ENCODE results near the gene MRPL53. TPM values are rescaled to one million over a fixed set of nuclear protein-coding genes. Genes with fewer than 3 reads are reported as not detected.
A peak's percentile ranks its signal among the peaks of the same experiment; 100 is the strongest.
"Not testable (repeated sequence)": the region's sequence is repeated elsewhere in the genome, so short reads cannot be mapped to it uniquely, and the experiment has no call there.

Gene MRPL53
- total RNA-seq, 1 experiment from 2014 or later = 98.1 TPM

DNA sequence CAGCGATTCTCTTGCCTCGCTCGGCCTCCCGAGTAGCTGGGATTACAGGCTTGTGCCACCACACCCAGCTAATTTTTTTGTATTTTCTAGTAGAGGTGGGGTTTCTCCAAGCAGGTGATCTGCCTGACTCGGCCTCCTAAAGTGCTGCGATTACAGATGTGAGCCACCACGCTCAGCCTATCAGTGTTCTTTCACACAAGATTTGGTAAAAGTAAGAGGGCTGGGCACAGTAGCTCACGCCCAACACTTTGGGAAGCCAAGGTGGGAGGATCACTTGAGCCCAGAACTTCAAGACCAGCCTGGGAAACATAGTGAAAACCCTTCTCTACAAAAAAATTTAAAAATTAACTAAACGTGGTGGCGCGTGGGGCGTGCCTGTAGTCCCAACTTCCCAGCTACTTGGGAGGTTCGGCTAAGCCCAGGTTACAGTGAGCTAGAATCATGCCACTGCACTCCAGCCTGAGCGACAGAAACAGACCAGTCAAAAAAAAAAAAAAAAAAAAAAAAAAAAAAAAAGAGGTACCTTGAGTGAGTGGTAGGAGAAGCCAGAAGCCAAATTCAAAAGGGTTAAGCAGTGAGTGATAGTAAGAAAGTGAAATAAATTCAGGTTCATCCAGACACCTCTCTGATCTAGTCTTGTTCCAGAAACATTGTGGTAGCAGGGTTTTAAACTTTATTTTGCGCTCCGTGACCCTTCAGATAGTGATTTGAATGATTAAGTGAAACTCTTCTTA lies 981 bp downstream of the MRPL53 start:
- in situ Hi-C loops (cut with HindIII; ENCODE audit: low pct_unique_long_range_greater_than_20kb, low sequenced_read_pairs) (no loop called here), intact Hi-C loops (cut with micrococcal nuclease; ENCODE audit: unreplicated experiment) (no loop called here)
- CTCF ChIA-PET = no interaction called here

DNA sequence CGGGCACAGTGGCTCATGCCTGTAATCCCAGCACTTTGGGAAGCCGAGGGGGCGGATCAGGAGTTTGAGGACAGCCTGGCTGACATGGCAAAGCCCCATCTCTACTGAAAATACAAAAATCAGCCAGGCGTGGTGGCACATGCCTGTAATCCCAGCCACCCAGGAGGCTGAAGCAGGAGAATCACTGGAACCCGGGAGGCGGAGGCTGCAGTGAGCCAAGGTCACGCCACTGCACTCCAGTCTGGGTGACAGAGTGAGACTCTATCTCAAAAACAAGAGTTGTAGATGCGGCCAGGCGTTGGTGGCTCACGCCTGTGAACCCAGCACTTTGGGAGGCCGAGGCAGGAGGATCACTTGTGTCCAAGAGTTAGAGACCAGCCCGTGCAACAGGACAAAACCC lies 1.7 kb downstream of the MRPL53 start:
- H3K4me1 ChIP-seq (ENCODE audit: control insufficient read depth, insufficient read depth, low read length); H3K4me3 ChIP-seq (ENCODE audit: low read depth in 2 of 2, low read length in 2 of 2); DNase-seq (ENCODE audit: low read depth, low spot score); in situ Hi-C loops (cut with HindIII; ENCODE audit: low pct_unique_long_range_greater_than_20kb, low sequenced_read_pairs); H3K27ac ChIP-seq (ENCODE audit: low read length); intact Hi-C loops (cut with micrococcal nuclease; ENCODE audit: unreplicated experiment); ATAC-seq; BruUV-seq (replicated peaks); H3K36me3 ChIP-seq (ENCODE audit: control insufficient read depth, insufficient read depth, low read length); CTCF ChIA-PET; H3K27me3 ChIP-seq (ENCODE audit: control insufficient read depth, insufficient read depth, low read length); H3K9me3 ChIP-seq (ENCODE audit: control insufficient read depth, insufficient read depth, low read depth, low read length): not testable (repeated sequence)
- POLR2A ChIA-PET = interaction anchor here (0.6 to 0.7 kb wide), 3 partner anchors 16 to 266 kb away, joined by 4 to 9 read pairs (median 8); no protein-coding TSS in a partner anchor

More for the DNA sequence above, 981 bp downstream of the MRPL53 start:
- Histone ChIP-seq H3K36me3 (ENCODE audit: control insufficient read depth, insufficient read depth, low read length) (peaks cover 3% of the 10 kb centered on the region; the same call in 1 of the 2 replicates), H3K27ac (ENCODE audit: low read length) (peak overlapping the region; percentile 95), H3K27me3 (ENCODE audit: control insufficient read depth, insufficient read depth, low read length) (no peaks in the 10 kb centered on the region), H3K4me3 (ENCODE audit: low read depth in 2 of 2, low read length in 2 of 2) (peak overlapping the region; percentile 70 to 86), H3K9me3 (ENCODE audit: control insufficient read depth, insufficient read depth, low read depth, low read length) (no peaks in the 10 kb centered on the region), H3K4me1 (ENCODE audit: control insufficient read depth, insufficient read depth, low read length) (peaks cover 2% of the 10 kb centered on the region; the same call in 1 of the 2 replicates)
- POLR2A ChIA-PET = interaction anchor here (0.6 to 0.7 kb wide), 4 partner anchors 13 to 265 kb away, joined by 4 to 9 read pairs (median 6); partner anchors contain the start of gene WBP1
- ATAC-seq = no peak
- no TSS peak for BruUV-seq (replicated peaks)
- TF ChIP-seq TCF7L2 (IDR thresholded peaks at IDR 0.05; ENCODE audit: low read depth, low read length) (no peak), POLR2AphosphoS5 (IDR thresholded peaks at IDR 0.05; ENCODE audit: low read depth, low read length) (no peak), SIN3A (IDR thresholded peaks at IDR 0.05; ENCODE audit: borderline replicate concordance, insufficient read depth, low read depth, low read length) (no peak)
- TF ChIP-seq, protein P1, sequence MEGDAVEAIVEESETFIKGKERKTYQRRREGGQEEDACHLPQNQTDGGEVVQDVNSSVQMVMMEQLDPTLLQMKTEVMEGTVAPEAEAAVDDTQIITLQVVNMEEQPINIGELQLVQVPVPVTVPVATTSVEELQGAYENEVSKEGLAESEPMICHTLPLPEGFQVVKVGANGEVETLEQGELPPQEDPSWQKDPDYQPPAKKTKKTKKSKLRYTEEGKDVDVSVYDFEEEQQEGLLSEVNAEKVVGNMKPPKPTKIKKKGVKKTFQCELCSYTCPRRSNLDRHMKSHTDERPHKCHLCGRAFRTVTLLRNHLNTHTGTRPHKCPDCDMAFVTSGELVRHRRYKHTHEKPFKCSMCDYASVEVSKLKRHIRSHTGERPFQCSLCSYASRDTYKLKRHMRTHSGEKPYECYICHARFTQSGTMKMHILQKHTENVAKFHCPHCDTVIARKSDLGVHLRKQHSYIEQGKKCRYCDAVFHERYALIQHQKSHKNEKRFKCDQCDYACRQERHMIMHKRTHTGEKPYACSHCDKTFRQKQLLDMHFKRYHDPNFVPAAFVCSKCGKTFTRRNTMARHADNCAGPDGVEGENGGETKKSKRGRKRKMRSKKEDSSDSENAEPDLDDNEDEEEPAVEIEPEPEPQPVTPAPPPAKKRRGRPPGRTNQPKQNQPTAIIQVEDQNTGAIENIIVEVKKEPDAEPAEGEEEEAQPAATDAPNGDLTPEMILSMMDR (IDR thresholded peaks at IDR 0.05) = no peak
- TF ChIP-seq, protein P2, sequence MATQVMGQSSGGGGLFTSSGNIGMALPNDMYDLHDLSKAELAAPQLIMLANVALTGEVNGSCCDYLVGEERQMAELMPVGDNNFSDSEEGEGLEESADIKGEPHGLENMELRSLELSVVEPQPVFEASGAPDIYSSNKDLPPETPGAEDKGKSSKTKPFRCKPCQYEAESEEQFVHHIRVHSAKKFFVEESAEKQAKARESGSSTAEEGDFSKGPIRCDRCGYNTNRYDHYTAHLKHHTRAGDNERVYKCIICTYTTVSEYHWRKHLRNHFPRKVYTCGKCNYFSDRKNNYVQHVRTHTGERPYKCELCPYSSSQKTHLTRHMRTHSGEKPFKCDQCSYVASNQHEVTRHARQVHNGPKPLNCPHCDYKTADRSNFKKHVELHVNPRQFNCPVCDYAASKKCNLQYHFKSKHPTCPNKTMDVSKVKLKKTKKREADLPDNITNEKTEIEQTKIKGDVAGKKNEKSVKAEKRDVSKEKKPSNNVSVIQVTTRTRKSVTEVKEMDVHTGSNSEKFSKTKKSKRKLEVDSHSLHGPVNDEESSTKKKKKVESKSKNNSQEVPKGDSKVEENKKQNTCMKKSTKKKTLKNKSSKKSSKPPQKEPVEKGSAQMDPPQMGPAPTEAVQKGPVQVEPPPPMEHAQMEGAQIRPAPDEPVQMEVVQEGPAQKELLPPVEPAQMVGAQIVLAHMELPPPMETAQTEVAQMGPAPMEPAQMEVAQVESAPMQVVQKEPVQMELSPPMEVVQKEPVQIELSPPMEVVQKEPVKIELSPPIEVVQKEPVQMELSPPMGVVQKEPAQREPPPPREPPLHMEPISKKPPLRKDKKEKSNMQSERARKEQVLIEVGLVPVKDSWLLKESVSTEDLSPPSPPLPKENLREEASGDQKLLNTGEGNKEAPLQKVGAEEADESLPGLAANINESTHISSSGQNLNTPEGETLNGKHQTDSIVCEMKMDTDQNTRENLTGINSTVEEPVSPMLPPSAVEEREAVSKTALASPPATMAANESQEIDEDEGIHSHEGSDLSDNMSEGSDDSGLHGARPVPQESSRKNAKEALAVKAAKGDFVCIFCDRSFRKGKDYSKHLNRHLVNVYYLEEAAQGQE (IDR thresholded peaks at IDR 0.05; ENCODE audit: insufficient read depth in 1 of 2, low read depth in 2 of 2, low read length in 1 of 2) = no peak
- DNase-seq (ENCODE audit: low read depth, low spot score) = no peak

DNA sequence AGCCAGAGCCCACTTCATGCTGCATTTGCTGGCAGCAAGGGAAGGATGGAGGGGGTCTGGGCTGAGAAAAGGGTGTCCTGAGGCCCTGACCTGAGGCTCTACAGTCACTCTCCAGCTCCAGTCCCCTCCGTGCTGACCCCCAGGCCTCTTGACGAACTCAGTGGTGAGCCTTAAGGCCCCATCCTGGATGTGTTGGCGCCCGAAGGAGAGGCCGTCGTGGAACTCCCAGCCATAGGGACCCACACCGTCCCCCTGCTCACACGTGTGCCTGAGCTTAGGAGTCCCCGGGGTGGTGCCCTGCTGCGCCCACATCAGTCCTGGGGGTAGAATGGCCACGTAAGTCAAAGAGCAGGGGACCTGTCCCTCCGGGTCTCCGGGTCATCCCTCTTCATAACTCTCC lies 8.1 kb downstream of the MRPL53 start:
- Histone ChIP-seq H3K4me1 (ENCODE audit: control insufficient read depth, insufficient read depth, low read length) (peaks cover 7% of the 10 kb centered on the region), H3K27me3 (ENCODE audit: control insufficient read depth, insufficient read depth, low read length) (no peaks in the 10 kb centered on the region), H3K27ac (ENCODE audit: low read length) (peak overlapping the region; percentile 88), H3K9me3 (ENCODE audit: control insufficient read depth, insufficient read depth, low read depth, low read length) (no peaks in the 10 kb centered on the region), H3K36me3 (ENCODE audit: control insufficient read depth, insufficient read depth, low read length) (peaks cover 2% of the 10 kb centered on the region; the same call in 1 of the 2 replicates), H3K4me3 (ENCODE audit: low read depth in 2 of 2, low read length in 2 of 2) (peak overlapping the region; percentile 77 to 85)
- intact Hi-C loops (cut with micrococcal nuclease; ENCODE audit: unreplicated experiment) (no loop called here), in situ Hi-C loops (cut with HindIII; ENCODE audit: low pct_unique_long_range_greater_than_20kb, low sequenced_read_pairs) (no loop called here)
- no peak for DNase-seq (ENCODE audit: low read depth, low spot score)
- ChIA-PET CTCF (no interaction called here), POLR2A (no interaction called here)
- TF ChIP-seq, protein P2 (IDR thresholded peaks at IDR 0.05; ENCODE audit: insufficient read depth in 1 of 2, low read depth in 2 of 2, low read length in 1 of 2) = no peak
- TF ChIP-seq TCF7L2 (IDR thresholded peaks at IDR 0.05; ENCODE audit: low read depth, low read length) = no peak
- no peak for TF ChIP-seq POLR2AphosphoS5 (IDR thresholded peaks at IDR 0.05; ENCODE audit: low read depth, low read length)
- TF ChIP-seq SIN3A (IDR thresholded peaks at IDR 0.05; ENCODE audit: borderline replicate concordance, insufficient read depth, low read depth, low read length) = no peak
- TF ChIP-seq, protein P1 (IDR thresholded peaks at IDR 0.05) = no peak
- 0 out of 2 replicates have a peak, but pooled peaks have one; percentile 0 for ATAC-seq
- no TSS peak for BruUV-seq (replicated peaks)

Measured in Panc1 (cell line).